GM12878 (cell line): ENCODE measurements around the gene ANKRD6. TPM values are rescaled to one million over a fixed set of nuclear protein-coding genes. Genes with fewer than 3 reads are reported as not detected.

Source experiments
- ATAC-seq: fragments of 200-7000 bp; cut with Tn5 transposase; 3 replicates; pipeline ENCODE4 v1.9.1; 2020; ENCODE audit warnings: mild to moderate bottlenecking, moderate library complexity
- BruUV-seq: library from RNA; stranded (reverse); fragments of 400-500 nt; replicated peaks from 2 replicates; lab custom pipeline; 2021; lab: Mats Ljungman, UMichigan
- CTCF ChIA-PET: fragments of 300-600 bp; sonication (Branson Sonifier 250); formaldehyde crosslinking; extraction: SDS; loops from one replicate; lab custom pipeline; 2021; ENCODE audit warnings: inconsistent platforms; lab: Yijun Ruan, JAX
- POLR2A ChIA-PET: fragments of 350-600 bp; formaldehyde crosslinking; extraction: SDS; loops from one replicate; lab custom pipeline; 2021; ENCODE audit warnings: inconsistent platforms; lab: Charles Lee
- RAD21 ChIA-PET: fragments of 300-600 bp; sonication (Branson Sonifier 250); formaldehyde crosslinking; loops from one replicate; lab custom pipeline; 2023; ENCODE audit warnings: antibody characterized with exemption; ENCODE audit not compliant: unreplicated experiment; lab: Charles Lee
- SMC1A ChIA-PET: fragments of 300-600 bp; sonication (Branson Sonifier 250); formaldehyde crosslinking; loops from one replicate; lab custom pipeline; 2023; ENCODE audit not compliant: unreplicated experiment, uncharacterized antibody; lab: Charles Lee
- DNase-seq: peaks from one replicate; pipeline ENCODE4 v3.0.0-alpha.2; 2011; ENCODE audit warnings: low read depth, low spot score
- FAIRE-seq: peaks from 3 replicates; lab custom pipeline; 2011; peaks lifted over from hg19 to GRCh38; lab: Jason Lieb, UNC
- H2AFZ ChIP-seq: 2 replicates; pipeline ENCODE4 v1.6.0; 2011; ENCODE audit warnings: low read depth, low read length, control low read depth; ENCODE audit not compliant: control insufficient read depth
- H3K27ac ChIP-seq: 2 replicates; pipeline ENCODE4 v1.5.1; 2011; ENCODE audit warnings: control low read depth; ENCODE audit not compliant: control insufficient read depth, insufficient read depth
- H3K27me3 ChIP-seq, 2 experiments: replicated peaks in 1 of 2; 2 replicates each; pipeline versions ENCODE4 v1.6.0 to v1.6.1; 2011; ENCODE audit warnings: low read length in 1 of 2; ENCODE audit not compliant: control insufficient read depth in 2 of 2, insufficient read depth in 2 of 2
- H3K36me3 ChIP-seq, 2 experiments: 2 replicates each; pipeline ENCODE4 v1.5.1; 2011; ENCODE audit warnings: low read length in 1 of 2; ENCODE audit not compliant: control insufficient read depth in 2 of 2, insufficient read depth in 2 of 2
- H3K4me1 ChIP-seq: 2 replicates; pipeline ENCODE4 v1.6.1; 2011; ENCODE audit warnings: mild to moderate bottlenecking, low read length, moderate library complexity, mixed read lengths; ENCODE audit not compliant: control insufficient read depth, insufficient read depth
- H3K4me2 ChIP-seq: 2 replicates; pipeline ENCODE4 v1.6.0; 2011; ENCODE audit warnings: control low read depth; ENCODE audit not compliant: control insufficient read depth, insufficient read depth
- H3K4me3 ChIP-seq: fragments of 200-600 bp; sonication (generic); 2 replicates; pipeline ENCODE4 v1.5.1; 2016
- H3K79me2 ChIP-seq: 2 replicates; pipeline ENCODE4 v1.6.0; 2011; ENCODE audit warnings: low read length; ENCODE audit not compliant: control insufficient read depth, insufficient read depth
- H3K9ac ChIP-seq: 2 replicates; pipeline ENCODE4 v1.8.0; 2011; ENCODE audit warnings: low read length, control low read depth, mixed read lengths; ENCODE audit not compliant: control insufficient read depth, insufficient read depth
- H3K9me3 ChIP-seq: replicated peaks from 3 replicates; pipeline ENCODE4 v1.5.1; 2011; ENCODE audit warnings: mild to moderate bottlenecking, low read length; ENCODE audit not compliant: control insufficient read depth, insufficient read depth
- H4K20me1 ChIP-seq: 2 replicates; pipeline ENCODE4 v1.6.0; 2011; ENCODE audit not compliant: control insufficient read depth, insufficient read depth
- BMI1 ChIP-seq: fragments of 450-650 bp; IDR thresholded peaks from 2 replicates; pipeline ENCODE4 v1.6.1; 2016; ENCODE audit warnings: mild to moderate bottlenecking, moderate library complexity, borderline replicate concordance
- EED ChIP-seq: sonication (generic); IDR thresholded peaks from 2 replicates; pipeline ENCODE4 v1.6.1; 2016; ENCODE audit warnings: antibody characterized with exemption, low read depth
- EP300 ChIP-seq, 2 experiments: fragments of 150-350 bp in 1 of 2; IDR thresholded peaks; 2 replicates each; pipeline ENCODE4 v1.6.1; 2011 to 2012; ENCODE audit warnings: low read depth in 2 of 2, low read length in 2 of 2, borderline replicate concordance in 1 of 2, improper control_type of control experiment in 1 of 2, inconsistent platforms in 1 of 2; ENCODE audit not compliant: control insufficient read depth in 1 of 2
- HCFC1 ChIP-seq: fragments of 150-350 bp; IDR thresholded peaks from 2 replicates; pipeline ENCODE4 v1.6.1; 2014; ENCODE audit warnings: low read length
- KDM1A ChIP-seq: fragments of 200-600 bp; sonication (generic); IDR thresholded peaks from 2 replicates; pipeline ENCODE4 v1.6.1; 2016; ENCODE audit warnings: borderline replicate concordance
- LARP7 ChIP-seq: fragments of 450-650 bp; IDR thresholded peaks from 2 replicates; pipeline ENCODE4 v1.6.1; 2017; ENCODE audit warnings: mild to moderate bottlenecking
- MEF2A ChIP-seq: IDR thresholded peaks from 2 replicates; pipeline ENCODE4 v1.6.1; 2011; ENCODE audit warnings: low read depth, mild to moderate bottlenecking, low read length, moderate library complexity; ENCODE audit not compliant: insufficient read depth
- MTA3 ChIP-seq: IDR thresholded peaks from 2 replicates; pipeline ENCODE4 v1.6.1; 2012; ENCODE audit warnings: low read length, inconsistent platforms, borderline replicate concordance
- MYB ChIP-seq: fragments of 150-350 bp; IDR thresholded peaks from 2 replicates; pipeline ENCODE4 v1.6.1; 2014; ENCODE audit warnings: mild to moderate bottlenecking, low read depth, low read length, borderline replicate concordance
- NFYA ChIP-seq: IDR thresholded peaks from 2 replicates; pipeline ENCODE4 v1.6.1; 2011; ENCODE audit warnings: low read depth, mild to moderate bottlenecking, low read length, improper control_type of control experiment, borderline replicate concordance
- PAX8 ChIP-seq: fragments of 450-650 bp; IDR thresholded peaks from 2 replicates; pipeline ENCODE4 v1.6.1; 2017; ENCODE audit warnings: mild to moderate bottlenecking, moderate library complexity
- RUNX3 ChIP-seq: IDR thresholded peaks from 2 replicates; pipeline ENCODE4 v1.6.1; 2012; ENCODE audit warnings: low read length, inconsistent platforms
- YBX1 ChIP-seq: fragments of 450-650 bp; IDR thresholded peaks from 2 replicates; pipeline ENCODE4 v1.6.1; 2016; ENCODE audit warnings: antibody characterized with exemption
- ZNF207 ChIP-seq: fragments of 450-650 bp; IDR thresholded peaks from 2 replicates; pipeline ENCODE4 v1.6.1; 2014; ENCODE audit warnings: antibody characterized with exemption, mild to moderate bottlenecking, borderline replicate concordance
- ZNF217 ChIP-seq: fragments of 450-650 bp; IDR thresholded peaks from 2 replicates; pipeline ENCODE4 v1.6.1; 2017; ENCODE audit warnings: antibody characterized with exemption, mild to moderate bottlenecking
- ZNF24 ChIP-seq: fragments of 450-650 bp; IDR thresholded peaks from 2 replicates; pipeline ENCODE4 v1.6.1; 2017; ENCODE audit warnings: antibody characterized with exemption, mild to moderate bottlenecking
- WGBS: methylation state at CpG from one replicate; pipeline ENCODE4 v1.1.6; 2016; ENCODE audit warnings: low lambda C conversion rate; ENCODE audit not compliant: insufficient replicate concordance, insufficient coverage; ENCODE audit errors: missing lambda C conversion rate; 5-methylcytosine and 5-hydroxymethylcytosine counted together
- in situ Hi-C: fragments of 300-500 bp; cut with MboI; formaldehyde crosslinking; loops from 9 replicates; pipeline ENCODE4 v1.14.3; 2018; ENCODE audit warnings: mixed read lengths
- intact Hi-C: fragments of 100-400 bp; cut with micrococcal nuclease; formaldehyde crosslinking; loops from one replicate; pipeline ENCODE4 v1.14.2; 2022; ENCODE audit not compliant: unreplicated experiment
- polyA plus RNA-seq, 11 experiments: library from polyadenylated mRNA; depleted of rRNA in 4 of 11; unstranded in 6 of 11; stranded (reverse) in 5 of 11; fragments of >200 nt; fragmentation: Nextera tagmentation in 4 of 11; fragmentation: Illumina TruSeq in 1 of 11; extraction: Ambion mirVana in 4 of 11; extraction: Trizol in 1 of 11; gene quantifications; 1 replicate in 1 of 11; 2 replicates in 10 of 11; pipeline versions ENCODE4 v1.2.1 to v1.2.3, GENCODE V29; 2011 to 2016; ENCODE audit warnings: inconsistent platforms in 2 of 11, missing spikeins in 2 of 11, low read depth in 1 of 11
- total RNA-seq, 4 experiments: library from RNA; depleted of rRNA in 3 of 4; stranded (reverse); fragments of >200 nt in 3 of 4; fragmentation: Illumina TruSeq in 1 of 4; extraction: Trizol in 1 of 4; gene quantifications; 2 replicates each; pipeline versions ENCODE4 v1.2.1 to v1.2.3, GENCODE V29; 2013 to 2021
- TF ChIP-seq, protein P1 (sequence below): IDR thresholded peaks from 2 replicates; pipeline ENCODE4 v1.6.1; 2012; ENCODE audit warnings: improper control_type of control experiment, low read depth, low read length; ENCODE audit not compliant: insufficient replicate concordance
- TF ChIP-seq, protein P2 (sequence below): IDR thresholded peaks from 2 replicates; pipeline ENCODE4 v1.6.1; 2011; ENCODE audit warnings: low read depth, mild to moderate bottlenecking, low read length, moderate library complexity, borderline replicate concordance; ENCODE audit errors: extremely low read depth

The ANKRD6 gene
- total and polyA plus RNA-seq, 10 of the 15 experiments (the other 5 are each of a cell fraction or from before 2014, with no cell fraction given), result 0.03 to 0.90 (median 0.38) TPM

DNA sequence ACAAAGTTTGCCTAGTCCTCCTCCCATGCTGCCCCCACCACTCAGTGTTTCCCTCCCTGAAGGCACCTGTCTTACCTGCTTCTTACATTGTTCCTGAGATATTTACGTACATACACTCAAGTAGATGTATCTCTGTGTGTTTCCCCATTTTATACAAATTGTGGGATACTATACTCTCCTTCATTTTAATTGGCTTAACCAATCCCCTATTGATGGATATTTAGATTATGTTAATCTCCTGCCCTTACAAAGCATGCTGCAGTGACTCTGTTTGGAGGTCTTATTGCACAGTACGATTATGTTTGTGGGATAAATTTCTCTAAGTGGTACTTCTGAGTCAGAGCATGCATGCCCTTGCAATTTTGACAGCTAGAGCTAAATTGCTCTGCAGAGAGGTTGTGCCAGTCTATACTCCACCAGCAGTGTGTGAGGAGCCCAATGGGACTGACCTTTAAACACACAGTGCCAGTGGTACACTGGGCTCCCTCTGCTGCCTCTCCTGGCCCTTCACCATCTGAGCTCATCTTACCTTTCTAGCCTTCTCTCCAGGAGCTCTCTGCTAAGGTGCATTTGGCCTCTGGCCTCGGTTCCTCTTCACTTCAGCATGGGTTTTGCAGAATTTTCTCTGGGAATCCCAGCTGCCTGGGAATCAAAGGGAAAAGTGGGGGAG is 148.2 kb downstream of the ANKRD6 start:
- H4K20me1 ChIP-seq, result no peaks in the 10 kb centered on the region
- ChIA-PET CTCF (no interaction called here), SMC1A (no interaction called here), POLR2A (no interaction called here), RAD21 (no interaction called here)
- no peaks in the 10 kb centered on the region for H3K4me1 ChIP-seq
- no TSS peak for BruUV-seq
- no peaks in the 10 kb centered on the region for H3K27me3 ChIP-seq
- H3K79me2 ChIP-seq, result no peaks in the 10 kb centered on the region
- H3K9me3 ChIP-seq, result no peaks in the 10 kb centered on the region
- no peak overlapping the region for H3K27ac ChIP-seq
- ATAC-seq (no peak), DNase-seq (no peak), FAIRE-seq (no peak)
- intact Hi-C loops (no loop called here), in situ Hi-C loops (no loop called here)
- H3K4me2 ChIP-seq, result no peak overlapping the region
- H3K9ac ChIP-seq, result no peak overlapping the region
- H3K36me3 ChIP-seq, result no peaks in the 10 kb centered on the region
- no peak overlapping the region for H2AFZ ChIP-seq
- no peak overlapping the region for H3K4me3 ChIP-seq
- WGBS, result 42% methylated on average over 3 of the region's 3 CpGs
- TF ChIP-seq NFYA, result no peak
- TF ChIP-seq MTA3, result no peak
- no peak for TF ChIP-seq BMI1
- TF ChIP-seq KDM1A, result no peak
- no peak for TF ChIP-seq ZNF24
- TF ChIP-seq MYB, result no peak
- no peak for TF ChIP-seq LARP7
- no peak for TF ChIP-seq EP300 (IDR thresholded peaks at IDR 0.05; ENCODE audit: borderline replicate concordance in 1 of 2, control insufficient read depth in 1 of 2, low read depth in 2 of 2, low read length in 2 of 2)
- TF ChIP-seq MEF2A, result no peak
- no peak for TF ChIP-seq HCFC1
- TF ChIP-seq ZNF217, result no peak
- TF ChIP-seq, protein P1, sequence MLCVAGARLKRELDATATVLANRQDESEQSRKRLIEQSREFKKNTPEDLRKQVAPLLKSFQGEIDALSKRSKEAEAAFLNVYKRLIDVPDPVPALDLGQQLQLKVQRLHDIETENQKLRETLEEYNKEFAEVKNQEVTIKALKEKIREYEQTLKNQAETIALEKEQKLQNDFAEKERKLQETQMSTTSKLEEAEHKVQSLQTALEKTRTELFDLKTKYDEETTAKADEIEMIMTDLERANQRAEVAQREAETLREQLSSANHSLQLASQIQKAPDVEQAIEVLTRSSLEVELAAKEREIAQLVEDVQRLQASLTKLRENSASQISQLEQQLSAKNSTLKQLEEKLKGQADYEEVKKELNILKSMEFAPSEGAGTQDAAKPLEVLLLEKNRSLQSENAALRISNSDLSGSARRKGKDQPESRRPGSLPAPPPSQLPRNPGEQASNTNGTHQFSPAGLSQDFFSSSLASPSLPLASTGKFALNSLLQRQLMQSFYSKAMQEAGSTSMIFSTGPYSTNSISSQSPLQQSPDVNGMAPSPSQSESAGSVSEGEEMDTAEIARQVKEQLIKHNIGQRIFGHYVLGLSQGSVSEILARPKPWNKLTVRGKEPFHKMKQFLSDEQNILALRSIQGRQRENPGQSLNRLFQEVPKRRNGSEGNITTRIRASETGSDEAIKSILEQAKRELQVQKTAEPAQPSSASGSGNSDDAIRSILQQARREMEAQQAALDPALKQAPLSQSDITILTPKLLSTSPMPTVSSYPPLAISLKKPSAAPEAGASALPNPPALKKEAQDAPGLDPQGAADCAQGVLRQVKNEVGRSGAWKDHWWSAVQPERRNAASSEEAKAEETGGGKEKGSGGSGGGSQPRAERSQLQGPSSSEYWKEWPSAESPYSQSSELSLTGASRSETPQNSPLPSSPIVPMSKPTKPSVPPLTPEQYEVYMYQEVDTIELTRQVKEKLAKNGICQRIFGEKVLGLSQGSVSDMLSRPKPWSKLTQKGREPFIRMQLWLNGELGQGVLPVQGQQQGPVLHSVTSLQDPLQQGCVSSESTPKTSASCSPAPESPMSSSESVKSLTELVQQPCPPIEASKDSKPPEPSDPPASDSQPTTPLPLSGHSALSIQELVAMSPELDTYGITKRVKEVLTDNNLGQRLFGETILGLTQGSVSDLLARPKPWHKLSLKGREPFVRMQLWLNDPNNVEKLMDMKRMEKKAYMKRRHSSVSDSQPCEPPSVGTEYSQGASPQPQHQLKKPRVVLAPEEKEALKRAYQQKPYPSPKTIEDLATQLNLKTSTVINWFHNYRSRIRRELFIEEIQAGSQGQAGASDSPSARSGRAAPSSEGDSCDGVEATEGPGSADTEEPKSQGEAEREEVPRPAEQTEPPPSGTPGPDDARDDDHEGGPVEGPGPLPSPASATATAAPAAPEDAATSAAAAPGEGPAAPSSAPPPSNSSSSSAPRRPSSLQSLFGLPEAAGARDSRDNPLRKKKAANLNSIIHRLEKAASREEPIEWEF, result no peak
- TF ChIP-seq PAX8, result no peak
- TF ChIP-seq ZNF207, result no peak
- TF ChIP-seq EED, result no peak
- TF ChIP-seq YBX1, result no peak
- TF ChIP-seq, protein P2, sequence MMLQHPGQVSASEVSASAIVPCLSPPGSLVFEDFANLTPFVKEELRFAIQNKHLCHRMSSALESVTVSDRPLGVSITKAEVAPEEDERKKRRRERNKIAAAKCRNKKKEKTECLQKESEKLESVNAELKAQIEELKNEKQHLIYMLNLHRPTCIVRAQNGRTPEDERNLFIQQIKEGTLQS, result no peak
- no peak for TF ChIP-seq RUNX3
